ENCODE data around the gene BFSP2.

Gene BFSP2

GRCh38 chr3:133414021-133414392 lies 14.2 kb downstream of the BFSP2 start:
- no peak overlapping the region for H4K8ac ChIP-seq (ENCODE audit: low read depth, low read length)
- H3K79me1 ChIP-seq (ENCODE audit: low read depth, low read length), result no peaks in the 10 kb centered on the region
- DNase-seq (ENCODE audit: low spot score), result no peak
- no peak overlapping the region for H2BK5ac ChIP-seq (ENCODE audit: low read length)
- no peaks in the 10 kb centered on the region for H3K36me3 ChIP-seq (replicated peaks in 1 of 2; ENCODE audit: control insufficient read depth in 2 of 2, insufficient read depth in 2 of 2, low read length in 2 of 2)
- H3K4me2 ChIP-seq (ENCODE audit: insufficient read depth, low read length, poor library complexity, severe bottlenecking), result no peak overlapping the region
- H2BK12ac ChIP-seq (ENCODE audit: low read length), result no peak overlapping the region
- H2BK15ac ChIP-seq (ENCODE audit: low read length), result no peak overlapping the region
- no peak overlapping the region for H3K23ac ChIP-seq (ENCODE audit: low read depth, low read length, poor library complexity)
- peak overlapping the region; percentile 56 for H2AK5ac ChIP-seq (ENCODE audit: low read depth, low read length)
- no peaks in the 10 kb centered on the region for H3K27me3 ChIP-seq (ENCODE audit: control insufficient read depth in 3 of 3, insufficient read depth in 3 of 3, low read depth in 1 of 3, low read length in 3 of 3)
- no peak overlapping the region for H3K27ac ChIP-seq (replicated peaks; ENCODE audit: low read length)
- H3K18ac ChIP-seq (ENCODE audit: low read length), result no peak overlapping the region
- H3K14ac ChIP-seq (ENCODE audit: low read length), result no peak overlapping the region
- H3K9me3 ChIP-seq (replicated peaks in 1 of 2; ENCODE audit: control insufficient read depth in 2 of 2, insufficient read depth in 1 of 2, low read depth in 1 of 2, low read length in 2 of 2), result no peaks in the 10 kb centered on the region
- H3K4ac ChIP-seq (ENCODE audit: low read length), result no peak overlapping the region
- WGBS, 2 donors (ENCODE audit: extremely low coverage in 2 of 2, insufficient read length in 2 of 2, insufficient replicate concordance in 1 of 2), result 100% methylated on average over 3 of the region's 4 CpGs; no CpG with 5 or more reads in 1 of the 2 donors
- no peak overlapping the region for H2AFZ ChIP-seq (ENCODE audit: low read length)
- H3K4me1 ChIP-seq (ENCODE audit: control insufficient read depth in 2 of 2, insufficient read depth in 1 of 2, low read depth in 1 of 2, low read length in 2 of 2), result peaks cover 0 to 2% of the 10 kb centered on the region in 2 donors
- H4K91ac ChIP-seq (ENCODE audit: low read depth, low read length, poor library complexity), result no peak overlapping the region
- H2BK120ac ChIP-seq (ENCODE audit: low read depth, low read length), result no peak overlapping the region
- H3K4me3 ChIP-seq (ENCODE audit: low read length in 2 of 2), result no peak overlapping the region
- no peak overlapping the region for H3K9ac ChIP-seq (ENCODE audit: low read depth, low read length, poor library complexity)

GRCh38 chr3:133418361-133418760 lies 18.5 kb downstream of the BFSP2 start:
- H3K4me3 ChIP-seq (ENCODE audit: low read length in 2 of 2), result no peak overlapping the region
- no peaks in the 10 kb centered on the region for H3K36me3 ChIP-seq (replicated peaks in 1 of 2; ENCODE audit: control insufficient read depth in 2 of 2, insufficient read depth in 2 of 2, low read length in 2 of 2)
- no CpG with 5 or more reads among the region's 7 CpGs for WGBS, 2 donors (ENCODE audit: extremely low coverage in 2 of 2, insufficient read length in 2 of 2, insufficient replicate concordance in 1 of 2)
- no peak overlapping the region for H3K14ac ChIP-seq (ENCODE audit: low read length)
- H2BK5ac ChIP-seq (ENCODE audit: low read length), result no peak overlapping the region
- H3K79me1 ChIP-seq (ENCODE audit: low read depth, low read length), result no peaks in the 10 kb centered on the region
- H2BK12ac ChIP-seq (ENCODE audit: low read length), result peak overlapping the region; percentile 50
- H3K18ac ChIP-seq (ENCODE audit: low read length), result peak overlapping the region; percentile 72
- H3K4me2 ChIP-seq (ENCODE audit: insufficient read depth, low read length, poor library complexity, severe bottlenecking), result no peak overlapping the region
- no peak overlapping the region for H4K91ac ChIP-seq (ENCODE audit: low read depth, low read length, poor library complexity)
- peak overlapping the region; percentile 28 for H2AK5ac ChIP-seq (ENCODE audit: low read depth, low read length)
- H3K4ac ChIP-seq (ENCODE audit: low read length), result no peak overlapping the region
- H4K8ac ChIP-seq (ENCODE audit: low read depth, low read length), result no peak overlapping the region
- no peak for DNase-seq (ENCODE audit: low spot score)
- H3K23ac ChIP-seq (ENCODE audit: low read depth, low read length, poor library complexity), result no peak overlapping the region
- no peak overlapping the region for H2AFZ ChIP-seq (ENCODE audit: low read length)
- H3K27me3 ChIP-seq (ENCODE audit: control insufficient read depth in 3 of 3, insufficient read depth in 3 of 3, low read depth in 1 of 3, low read length in 3 of 3), result no peaks in the 10 kb centered on the region
- peaks cover 0 to 5% of the 10 kb centered on the region in 2 donors for H3K4me1 ChIP-seq (ENCODE audit: control insufficient read depth in 2 of 2, insufficient read depth in 1 of 2, low read depth in 1 of 2, low read length in 2 of 2)
- H3K9ac ChIP-seq (ENCODE audit: low read depth, low read length, poor library complexity), result no peak overlapping the region
- H2BK120ac ChIP-seq (ENCODE audit: low read depth, low read length), result no peak overlapping the region
- peak overlapping the region; percentile 13 for H2BK15ac ChIP-seq (ENCODE audit: low read length)
- no peak overlapping the region for H3K27ac ChIP-seq (replicated peaks; ENCODE audit: low read length)
- H3K9me3 ChIP-seq (replicated peaks in 1 of 2; ENCODE audit: control insufficient read depth in 2 of 2, insufficient read depth in 1 of 2, low read depth in 1 of 2, low read length in 2 of 2), result no peaks in the 10 kb centered on the region

- Histone ChIP-seq H3K9ac (ENCODE audit: low read depth, low read length, poor library complexity) (no peak overlapping the region), H2BK120ac (ENCODE audit: low read depth, low read length) (no peak overlapping the region), H3K27ac (replicated peaks; ENCODE audit: low read length) (no peak overlapping the region), H2AK5ac (ENCODE audit: low read depth, low read length) (no peak overlapping the region), H3K18ac (ENCODE audit: low read length) (peak overlapping the region; percentile 60), H3K9me3 (replicated peaks in 1 of 2; ENCODE audit: control insufficient read depth in 2 of 2, insufficient read depth in 1 of 2, low read depth in 1 of 2, low read length in 2 of 2) (no peaks in the 10 kb centered on the region), H3K14ac (ENCODE audit: low read length) (no peak overlapping the region), H3K4me1 (ENCODE audit: control insufficient read depth in 2 of 2, insufficient read depth in 1 of 2, low read depth in 1 of 2, low read length in 2 of 2) (peaks cover 0 to 4% of the 10 kb centered on the region in 2 donors), H3K23ac (ENCODE audit: low read depth, low read length, poor library complexity) (no peak overlapping the region), H2AFZ (ENCODE audit: low read length) (no peak overlapping the region), H3K79me1 (ENCODE audit: low read depth, low read length) (no peaks in the 10 kb centered on the region), H2BK5ac (ENCODE audit: low read length) (peak overlapping the region; percentile 27), H2BK15ac (ENCODE audit: low read length) (peak overlapping the region; percentile 82), H3K4me3 (ENCODE audit: low read length in 2 of 2) (no peak overlapping the region), H3K27me3 (ENCODE audit: control insufficient read depth in 3 of 3, insufficient read depth in 3 of 3, low read depth in 1 of 3, low read length in 3 of 3) (no peaks in the 10 kb centered on the region), H3K4ac (ENCODE audit: low read length) (no peak overlapping the region), H2BK12ac (ENCODE audit: low read length) (no peak overlapping the region), H4K8ac (ENCODE audit: low read depth, low read length) (no peak overlapping the region), H3K36me3 (replicated peaks in 1 of 2; ENCODE audit: control insufficient read depth in 2 of 2, insufficient read depth in 2 of 2, low read length in 2 of 2) (no peaks in the 10 kb centered on the region), H3K4me2 (ENCODE audit: insufficient read depth, low read length, poor library complexity, severe bottlenecking) (no peak overlapping the region), H4K91ac (ENCODE audit: low read depth, low read length, poor library complexity) (no peak overlapping the region)
- DNase-seq (ENCODE audit: low spot score), result no peak
- no CpG with 5 or more reads among the region's 15 CpGs for WGBS, 2 donors (ENCODE audit: extremely low coverage in 2 of 2, insufficient read length in 2 of 2, insufficient replicate concordance in 1 of 2)
Observed at GRCh38 chr3:133419151-133419909, 19.5 kb downstream of the BFSP2 start.

- Histone ChIP-seq H3K18ac (ENCODE audit: low read length) (no peak overlapping the region), H2BK15ac (ENCODE audit: low read length) (no peak overlapping the region), H3K4me1 (ENCODE audit: control insufficient read depth in 2 of 2, insufficient read depth in 1 of 2, low read depth in 1 of 2, low read length in 2 of 2) (peaks cover 0 to 3% of the 10 kb centered on the region in 2 donors), H3K4ac (ENCODE audit: low read length) (no peak overlapping the region), H2BK12ac (ENCODE audit: low read length) (no peak overlapping the region), H2AK5ac (ENCODE audit: low read depth, low read length) (peak overlapping the region; percentile 26), H3K79me1 (ENCODE audit: low read depth, low read length) (no peaks in the 10 kb centered on the region), H2BK120ac (ENCODE audit: low read depth, low read length) (no peak overlapping the region), H4K91ac (ENCODE audit: low read depth, low read length, poor library complexity) (no peak overlapping the region), H3K4me2 (ENCODE audit: insufficient read depth, low read length, poor library complexity, severe bottlenecking) (no peak overlapping the region), H3K9me3 (replicated peaks in 1 of 2; ENCODE audit: control insufficient read depth in 2 of 2, insufficient read depth in 1 of 2, low read depth in 1 of 2, low read length in 2 of 2) (no peaks in the 10 kb centered on the region), H3K23ac (ENCODE audit: low read depth, low read length, poor library complexity) (no peak overlapping the region), H3K27me3 (ENCODE audit: control insufficient read depth in 3 of 3, insufficient read depth in 3 of 3, low read depth in 1 of 3, low read length in 3 of 3) (no peaks in the 10 kb centered on the region), H3K4me3 (ENCODE audit: low read length in 2 of 2) (no peak overlapping the region), H3K9ac (ENCODE audit: low read depth, low read length, poor library complexity) (no peak overlapping the region), H3K14ac (ENCODE audit: low read length) (no peak overlapping the region), H2AFZ (ENCODE audit: low read length) (no peak overlapping the region), H3K36me3 (replicated peaks in 1 of 2; ENCODE audit: control insufficient read depth in 2 of 2, insufficient read depth in 2 of 2, low read length in 2 of 2) (no peaks in the 10 kb centered on the region), H4K8ac (ENCODE audit: low read depth, low read length) (no peak overlapping the region), H3K27ac (replicated peaks; ENCODE audit: low read length) (no peak overlapping the region), H2BK5ac (ENCODE audit: low read length) (no peak overlapping the region)
- DNase-seq (ENCODE audit: low spot score), result no peak
- WGBS, 2 donors (ENCODE audit: extremely low coverage in 2 of 2, insufficient read length in 2 of 2, insufficient replicate concordance in 1 of 2), result no CpG with 5 or more reads among the region's 9 CpGs
Observed at GRCh38 chr3:133424937-133425869, 25.3 kb downstream of the BFSP2 start.

All from neuronal stem cell (in vitro differentiated cells).